Subcutaneous abdominal adipose tissue (tissue), 5 donors: ENCODE data around the gene SUDS3.

ENCODE experiments used
- H3K27ac ChIP-seq: one replicate; pipeline ENCODE4 v1.7.0; 2013; ENCODE audit warnings: low read depth, mild to moderate bottlenecking, inconsistent platforms, low read length, moderate library complexity
- H3K27me3 ChIP-seq, 5 donors: one replicate each; pipeline ENCODE4 v1.7.0; 2013; ENCODE audit warnings: low read length in 5 of 5, inconsistent platforms in 1 of 5; ENCODE audit not compliant: control insufficient read depth in 5 of 5, insufficient read depth in 4 of 5
- H3K36me3 ChIP-seq, 5 donors: one replicate each; pipeline ENCODE4 v1.7.0; 2013; ENCODE audit warnings: low read length in 5 of 5; ENCODE audit not compliant: control insufficient read depth in 5 of 5, insufficient read depth in 5 of 5
- H3K4me1 ChIP-seq, 5 donors: one replicate each; pipeline ENCODE4 v1.7.0; 2013; ENCODE audit warnings: low read length in 5 of 5, mild to moderate bottlenecking in 3 of 5, moderate library complexity in 1 of 5; ENCODE audit not compliant: control insufficient read depth in 5 of 5, insufficient read depth in 5 of 5
- H3K4me3 ChIP-seq, 5 donors: one replicate each; pipeline ENCODE4 v1.7.0; 2013; ENCODE audit warnings: low read length in 5 of 5, low read depth in 1 of 5
- H3K9ac ChIP-seq, 5 donors: one replicate each; pipeline ENCODE4 v1.7.0; 2013; ENCODE audit warnings: low read length in 5 of 5, mild to moderate bottlenecking in 4 of 5, moderate library complexity in 3 of 5
- H3K9me3 ChIP-seq, 5 donors: one replicate each; pipeline ENCODE4 v1.7.0; 2013; ENCODE audit warnings: low read length in 5 of 5; ENCODE audit not compliant: control insufficient read depth in 5 of 5
- donor health status: healthy.
- donor health status: healthy.
- donor health status: healthy.
- donor health status: healthy.
- donor health status: healthy.

SUDS3 gene

DNA sequence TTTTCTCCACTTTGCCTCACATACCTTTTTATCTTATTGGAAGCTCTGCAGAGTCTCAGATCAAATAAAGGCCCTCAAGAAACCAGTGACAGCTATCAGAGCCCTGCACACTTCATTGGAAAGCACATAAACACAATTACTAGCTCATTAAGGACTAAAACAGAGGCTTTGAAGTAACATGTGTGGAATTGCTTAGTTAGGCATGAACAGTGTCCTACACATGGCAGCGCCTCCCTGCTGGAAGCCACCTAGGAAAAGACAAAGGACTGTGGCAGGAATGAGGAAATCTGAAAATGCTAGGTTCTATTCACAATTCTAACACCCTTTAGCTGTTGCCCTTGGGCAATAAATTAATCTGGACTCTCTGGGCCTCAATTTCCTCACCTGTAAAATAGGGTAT, 89.4 kb downstream of the SUDS3 start:
- Histone ChIP-seq H3K27ac (no peak overlapping the region), H3K9ac (no peak overlapping the region), H3K4me3 (no peak overlapping the region), H3K4me1 (no peaks in the 10 kb centered on the region), H3K27me3 (no peaks in the 10 kb centered on the region), H3K36me3 (no peaks in the 10 kb centered on the region), H3K9me3 (peaks cover 0 to 7% (median 2%) of the 10 kb centered on the region in 5 donors)
